Lung (tissue), 12 donors: ENCODE results near the gene AJAP1. TPM values are rescaled to one million over a fixed set of nuclear protein-coding genes. Genes with fewer than 3 reads are reported as not detected.

Source experiments
- ATAC-seq: fragments of 200-7000 bp; cut with Tn5 transposase; one replicate; pipeline ENCODE4 v1.9.1; 2020; ENCODE audit warnings: moderate number of reproducible peaks; ENCODE audit not compliant: insufficient read depth, low FRiP score
- DNase-seq, 3 donors: peaks; one replicate each; pipeline ENCODE4 v3.0.0-alpha.2; 2013 to 2017
- H3K27ac ChIP-seq, 2 donors: one replicate each; pipeline ENCODE4 v1.5.1; 2013; ENCODE audit warnings: mild to moderate bottlenecking in 2 of 2, moderate library complexity in 2 of 2, control low read depth in 1 of 2, inconsistent platforms in 1 of 2, low read depth in 1 of 2, low read length in 1 of 2
- H3K27me3 ChIP-seq, 3 donors: one replicate each; pipeline ENCODE4 v1.5.1; 2013; ENCODE audit warnings: low read length in 2 of 3; ENCODE audit not compliant: control insufficient read depth in 3 of 3, insufficient read depth in 3 of 3
- H3K36me3 ChIP-seq, 4 donors: one replicate each; pipeline ENCODE4 v1.5.1; 2013; ENCODE audit warnings: low read length in 4 of 4, mild to moderate bottlenecking in 1 of 4, moderate library complexity in 1 of 4; ENCODE audit not compliant: control insufficient read depth in 4 of 4, insufficient read depth in 4 of 4
- H3K4me1 ChIP-seq, 5 donors: one replicate each; pipeline ENCODE4 v1.5.1; 2013; ENCODE audit warnings: low read length in 5 of 5, mild to moderate bottlenecking in 2 of 5, moderate library complexity in 1 of 5; ENCODE audit not compliant: control insufficient read depth in 5 of 5, insufficient read depth in 5 of 5
- H3K4me3 ChIP-seq: one replicate; pipeline ENCODE4 v1.5.1; 2013; ENCODE audit warnings: mild to moderate bottlenecking, control low read depth, moderate library complexity
- H3K9ac ChIP-seq, 2 donors: one replicate each; pipeline ENCODE4 v1.5.1; 2013; ENCODE audit warnings: low read length in 2 of 2, control low read depth in 1 of 2; ENCODE audit not compliant: insufficient read depth in 1 of 2
- H3K9me3 ChIP-seq, 4 donors: one replicate each; pipeline ENCODE4 v1.5.1; 2013; ENCODE audit warnings: low read length in 3 of 4, mild to moderate bottlenecking in 1 of 4, moderate library complexity in 1 of 4; ENCODE audit not compliant: control insufficient read depth in 4 of 4, insufficient read depth in 3 of 4
- WGBS, 2 donors: extraction: QIAGEN DNeasy Blood & Tissue Kit; methylation state at CpG; one replicate each; pipeline ENCODE4 v1.1.7; 2013; 5-methylcytosine and 5-hydroxymethylcytosine counted together
- polyA plus RNA-seq, 2 donors: library from polyadenylated mRNA; stranded (reverse); fragments of 200-250 nt; gene quantifications; one replicate each; pipeline ENCODE4 v1.2.1, GENCODE V29; 2013
- total RNA-seq, 2 donors: library from RNA; depleted of rRNA in 1 of 2; stranded (reverse); fragments of >200 nt in 1 of 2; gene quantifications; one replicate each; pipeline ENCODE4 v1.2.1, GENCODE V29; 2014 to 2021
- TF ChIP-seq, protein P1 (sequence below): IDR thresholded peaks from 2 replicates; pipeline ENCODE4 v1.5.1; 2012; ENCODE audit warnings: mild to moderate bottlenecking; ENCODE audit errors: control extremely low read depth, extremely low read depth
- donor health status: control.
- donor health status: control.
- donor health status: Bipolar disorder and iron deficiency.
- donor health status: healthy.
- donor health status: DM: yes; HTN: yes; CAD: no.

Gene AJAP1
- total and polyA plus RNA-seq, 4 donors, result 0.05 to 0.77 (median 0.19) TPM

DNA sequence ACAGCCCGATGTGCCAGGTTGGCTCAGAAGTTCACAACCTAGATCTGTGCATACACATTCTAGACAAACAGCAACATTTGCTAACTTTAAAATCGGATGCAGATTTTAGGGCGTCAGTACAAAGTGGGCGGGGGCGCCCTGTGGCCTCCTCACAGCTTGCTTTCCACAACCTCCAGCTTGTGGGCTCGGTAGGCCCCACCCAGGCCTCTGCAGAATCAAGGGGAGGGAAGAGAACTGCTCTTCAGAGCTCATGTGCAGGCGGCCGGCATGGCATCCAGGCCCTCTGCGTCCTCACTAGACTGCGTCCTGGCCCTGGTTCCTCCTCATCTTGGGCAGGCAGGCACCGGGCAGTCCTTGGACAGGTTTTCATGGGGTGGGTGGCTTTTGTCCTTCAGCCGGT is 59.3 kb downstream of the AJAP1 start:
- H3K27me3 ChIP-seq, result peaks cover 16 to 27% (median 17%) of the 10 kb centered on the region in 3 donors
- no peak overlapping the region for H3K4me3 ChIP-seq
- DNase-seq, result no peak
- no peaks in the 10 kb centered on the region for H3K36me3 ChIP-seq
- H3K4me1 ChIP-seq, result peaks cover 0 to 2% (median 0%) of the 10 kb centered on the region in 5 donors
- ATAC-seq, result no peak
- no peak overlapping the region for H3K9ac ChIP-seq
- H3K9me3 ChIP-seq, result peaks cover 0 to 6% (median 0%) of the 10 kb centered on the region in 4 donors
- H3K27ac ChIP-seq, result no peak overlapping the region
- TF ChIP-seq, protein P1, sequence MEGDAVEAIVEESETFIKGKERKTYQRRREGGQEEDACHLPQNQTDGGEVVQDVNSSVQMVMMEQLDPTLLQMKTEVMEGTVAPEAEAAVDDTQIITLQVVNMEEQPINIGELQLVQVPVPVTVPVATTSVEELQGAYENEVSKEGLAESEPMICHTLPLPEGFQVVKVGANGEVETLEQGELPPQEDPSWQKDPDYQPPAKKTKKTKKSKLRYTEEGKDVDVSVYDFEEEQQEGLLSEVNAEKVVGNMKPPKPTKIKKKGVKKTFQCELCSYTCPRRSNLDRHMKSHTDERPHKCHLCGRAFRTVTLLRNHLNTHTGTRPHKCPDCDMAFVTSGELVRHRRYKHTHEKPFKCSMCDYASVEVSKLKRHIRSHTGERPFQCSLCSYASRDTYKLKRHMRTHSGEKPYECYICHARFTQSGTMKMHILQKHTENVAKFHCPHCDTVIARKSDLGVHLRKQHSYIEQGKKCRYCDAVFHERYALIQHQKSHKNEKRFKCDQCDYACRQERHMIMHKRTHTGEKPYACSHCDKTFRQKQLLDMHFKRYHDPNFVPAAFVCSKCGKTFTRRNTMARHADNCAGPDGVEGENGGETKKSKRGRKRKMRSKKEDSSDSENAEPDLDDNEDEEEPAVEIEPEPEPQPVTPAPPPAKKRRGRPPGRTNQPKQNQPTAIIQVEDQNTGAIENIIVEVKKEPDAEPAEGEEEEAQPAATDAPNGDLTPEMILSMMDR, result no peak
- 80 to 88% methylated on average over 12 of the region's 12 CpGs for WGBS, 2 donors

GRCh38 chr1:4716406-4716805 is 62.0 kb downstream of the AJAP1 start:
- DNase-seq (no peak), ATAC-seq (no peak)
- no peaks in the 10 kb centered on the region for H3K36me3 ChIP-seq
- H3K27me3 ChIP-seq, result peaks cover 5 to 13% (median 11%) of the 10 kb centered on the region in 3 donors
- H3K4me3 ChIP-seq, result no peak overlapping the region
- H3K27ac ChIP-seq, result no peak overlapping the region
- TF ChIP-seq, protein P1, result no peak
- H3K9ac ChIP-seq, result no peak overlapping the region
- peaks cover 0 to 6% (median 0%) of the 10 kb centered on the region in 4 donors for H3K9me3 ChIP-seq
- H3K4me1 ChIP-seq, result no peaks in the 10 kb centered on the region

DNA sequence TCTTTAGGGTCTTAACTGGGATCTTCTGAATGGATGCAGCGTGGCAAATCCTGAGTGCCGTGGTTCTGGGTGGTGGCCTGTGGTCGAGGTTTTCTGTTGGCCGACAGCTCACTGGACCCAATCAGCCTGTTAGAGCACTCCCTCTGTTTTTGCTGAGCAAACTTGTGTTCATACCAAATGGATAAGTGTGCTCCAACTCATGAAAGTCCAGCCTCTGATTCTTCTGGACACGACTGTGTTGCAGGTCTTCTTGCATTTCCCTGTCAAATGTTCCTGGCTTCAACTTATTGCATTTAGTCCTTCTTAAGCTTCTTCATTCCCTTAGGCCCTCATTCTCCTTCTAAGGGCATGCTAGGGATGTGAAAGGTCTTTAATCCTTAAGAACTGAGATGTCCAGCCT is 63.7 kb downstream of the AJAP1 start:
- Histone ChIP-seq H3K27ac (no peak overlapping the region), H3K27me3 (peaks cover 0 to 3% (median 3%) of the 10 kb centered on the region in 3 donors), H3K36me3 (no peaks in the 10 kb centered on the region), H3K9me3 (peaks cover 0 to 9% (median 0%) of the 10 kb centered on the region in 4 donors), H3K9ac (no peak overlapping the region), H3K4me1 (no peaks in the 10 kb centered on the region), H3K4me3 (no peak overlapping the region)
- no peak for ATAC-seq
- DNase-seq, result no peak
- WGBS, 2 donors, result 82 to 89% methylated on average over 5 of the region's 5 CpGs
- TF ChIP-seq, protein P1, result no peak

DNA sequence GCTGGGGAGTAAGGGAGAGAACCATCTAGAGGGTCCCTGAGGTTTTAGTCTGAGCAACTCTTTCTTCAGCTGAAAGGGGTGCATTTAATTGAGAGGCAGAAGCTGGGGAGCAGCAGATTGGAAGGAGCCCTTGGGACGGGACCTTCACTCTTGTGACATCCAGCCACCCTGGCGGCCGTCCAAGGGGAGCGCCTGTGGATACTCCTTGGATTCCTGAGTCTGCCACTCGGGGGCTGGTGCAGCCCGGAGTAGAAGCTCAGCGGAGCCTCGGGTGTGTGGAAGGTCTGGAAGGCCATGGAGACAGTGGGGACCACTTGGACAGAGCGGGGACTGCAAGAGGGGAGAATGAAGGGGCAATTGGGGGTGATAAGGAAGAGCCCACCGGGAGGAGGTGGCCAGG is 68.7 kb downstream of the AJAP1 start:
- Histone ChIP-seq H3K27me3 (peaks cover 0 to 3% (median 0%) of the 10 kb centered on the region in 3 donors), H3K9ac (no peak overlapping the region), H3K4me3 (no peak overlapping the region), H3K4me1 (no peaks in the 10 kb centered on the region), H3K36me3 (no peaks in the 10 kb centered on the region), H3K27ac (no peak overlapping the region), H3K9me3 (peaks cover 0 to 3% (median 0%) of the 10 kb centered on the region in 4 donors)
- TF ChIP-seq, protein P1, result no peak
- 68 to 76% methylated on average over 10 of the region's 10 CpGs for WGBS, 2 donors
- no peak for DNase-seq
- ATAC-seq, result no peak
